IPS-11a (cell line): ENCODE measurements around the gene FAM229A.
"Not testable (repeated sequence)": the region's sequence is repeated elsewhere in the genome, so short reads cannot be mapped to it uniquely, and the experiment has no call there.

ENCODE experiments used
- H3K4me3 ChIP-seq: one replicate; pipeline ENCODE4 v1.5.1; 2013; ENCODE audit warnings: low read depth, low read length, control low read depth

FAM229A gene

DNA sequence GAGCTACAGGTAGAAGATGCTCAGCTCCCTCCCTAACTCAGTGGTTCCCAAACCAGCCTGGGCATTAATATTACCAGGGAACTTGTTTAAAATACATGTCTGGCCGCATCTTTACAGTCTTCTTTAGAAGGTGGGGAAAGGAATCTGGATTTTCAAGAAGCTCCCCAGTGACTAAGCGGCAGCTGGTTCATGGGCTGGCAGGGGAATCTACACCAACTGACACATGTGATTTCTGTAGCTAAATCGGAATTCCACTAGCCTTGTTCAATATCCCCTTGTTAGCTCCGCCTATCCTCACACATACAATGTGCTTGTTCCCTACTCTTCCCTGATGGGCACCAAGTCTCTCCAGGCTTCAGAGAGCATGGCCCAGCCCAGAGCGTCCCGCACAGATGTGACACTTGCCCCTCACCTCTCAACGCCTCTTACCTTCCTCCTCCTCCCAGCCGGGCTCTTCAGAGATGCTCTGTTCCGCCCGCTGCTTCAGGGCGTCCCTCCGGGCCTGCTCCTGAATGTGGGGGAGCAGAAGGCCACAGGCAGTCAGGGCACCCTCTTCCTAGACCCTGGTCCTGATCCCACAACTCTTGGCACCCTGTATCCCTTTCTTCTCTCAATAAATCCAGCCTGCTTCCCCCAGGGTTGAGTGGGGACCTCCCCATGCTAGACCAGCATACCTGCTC lies 15.4 kb upstream of the FAM229A start:
- no peak overlapping the region for H3K4me3 ChIP-seq

DNA sequence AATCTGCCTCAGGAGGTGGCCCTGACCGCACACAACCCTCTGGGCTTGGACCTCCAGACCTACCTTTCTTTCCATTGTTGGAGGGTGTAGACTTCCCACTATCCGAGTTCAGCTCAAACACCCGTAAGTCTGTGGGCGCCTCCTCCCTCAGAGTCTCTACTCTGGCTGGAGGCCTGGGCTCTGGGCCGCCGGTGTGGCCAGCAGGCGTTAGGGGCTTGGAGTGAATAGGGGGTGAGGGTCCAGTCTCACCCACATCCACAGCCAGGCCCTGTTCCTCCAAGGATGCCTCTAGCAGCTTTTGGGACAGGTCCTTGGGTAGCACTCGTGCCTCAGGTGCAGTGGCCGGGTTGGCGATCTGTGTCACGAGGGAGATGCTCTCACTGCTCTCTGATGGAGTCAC lies 13.9 kb upstream of the FAM229A start:
- no peak overlapping the region for H3K4me3 ChIP-seq

DNA sequence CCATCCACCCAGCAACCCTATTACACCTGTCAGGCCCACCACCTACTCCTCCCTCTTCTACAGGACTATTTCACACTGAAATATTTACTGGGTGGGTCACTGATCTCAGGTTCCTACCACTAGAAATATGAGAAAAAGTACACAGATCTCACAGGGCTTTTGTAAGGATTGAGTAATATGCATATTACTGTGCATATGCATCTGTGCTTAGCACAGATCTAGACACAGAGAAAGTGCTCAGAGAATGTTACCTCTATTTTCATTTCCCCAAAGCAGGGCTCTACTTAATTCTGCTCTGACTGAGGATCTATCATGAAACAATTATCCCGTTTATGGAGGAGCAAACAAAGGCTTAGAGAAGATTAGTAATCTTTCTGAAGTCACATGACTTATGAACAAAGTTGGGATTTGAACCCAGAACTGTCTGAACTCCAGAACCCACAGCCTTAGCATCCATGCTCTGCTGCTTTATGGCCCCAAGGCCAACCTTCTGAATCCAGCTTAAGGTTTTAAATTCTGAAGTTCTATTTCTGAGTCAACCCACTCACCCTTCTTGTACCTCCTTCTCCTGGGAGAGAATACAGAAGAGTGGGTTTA lies 11.8 kb upstream of the FAM229A start:
- no peak overlapping the region for H3K4me3 ChIP-seq

DNA sequence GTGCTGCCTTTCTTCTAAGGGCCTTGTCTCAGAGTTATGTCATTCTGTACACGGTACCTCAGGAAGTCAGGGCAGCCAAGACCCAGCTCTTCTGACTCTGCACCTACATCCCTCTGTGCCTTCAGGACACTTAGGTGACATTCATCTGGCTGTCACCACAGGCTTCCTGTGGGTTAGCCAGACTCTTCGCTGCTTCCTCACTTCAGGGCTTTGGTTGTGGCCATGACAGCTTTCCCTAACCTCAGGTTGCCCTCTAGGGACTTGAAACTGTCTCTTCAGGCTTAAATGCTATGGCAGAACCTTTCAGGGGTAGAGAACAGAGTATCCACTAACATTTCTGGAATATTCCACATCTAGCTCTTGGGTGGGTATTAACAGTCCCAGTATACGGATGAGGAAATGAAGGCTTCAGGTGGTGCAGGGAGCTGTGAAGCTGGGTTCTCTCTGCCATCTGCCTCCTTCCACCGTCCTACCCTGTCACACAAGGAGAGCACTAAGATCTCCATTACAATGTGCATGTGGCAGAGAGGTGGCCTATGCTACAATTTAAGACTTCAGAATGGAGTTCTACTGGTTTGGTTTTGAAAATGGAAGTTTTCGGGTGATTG lies 10.0 kb upstream of the FAM229A start:
- no peak overlapping the region for H3K4me3 ChIP-seq

DNA sequence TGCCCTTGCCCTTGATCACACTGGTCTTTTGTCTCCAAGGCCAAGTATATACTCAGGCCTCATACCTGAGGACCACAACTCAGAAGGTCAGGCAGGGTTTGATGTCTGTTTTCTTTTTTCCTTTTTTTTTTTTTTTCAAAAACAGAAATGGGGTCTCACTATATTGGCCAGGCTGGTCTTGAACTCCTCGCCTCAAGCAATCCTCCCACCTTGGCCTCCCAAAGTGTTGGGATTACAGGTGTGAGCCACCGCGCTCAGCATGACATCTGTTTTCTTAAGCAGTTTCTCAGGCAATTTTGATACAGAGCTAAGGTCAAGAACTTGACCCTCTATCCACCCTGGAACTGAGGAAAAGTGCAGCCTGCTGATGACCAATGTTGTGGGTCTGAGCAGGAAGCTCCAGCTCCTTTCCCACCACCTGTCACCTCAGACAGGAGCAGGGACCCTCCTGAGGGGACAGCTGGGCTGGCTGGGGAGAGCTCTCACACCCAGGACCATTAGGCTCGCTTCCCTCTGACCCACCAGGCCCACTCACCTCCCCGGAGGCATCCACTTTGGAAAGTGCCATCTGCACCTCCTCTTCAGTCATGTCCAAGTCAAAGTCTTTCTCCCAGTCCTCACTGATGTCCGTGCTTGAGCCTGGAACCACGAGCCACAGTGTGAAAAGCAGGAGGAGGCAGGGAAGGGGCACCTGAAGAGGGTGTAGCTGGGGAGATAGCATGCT lies 5.8 kb upstream of the FAM229A start:
- no peak overlapping the region for H3K4me3 ChIP-seq

DNA sequence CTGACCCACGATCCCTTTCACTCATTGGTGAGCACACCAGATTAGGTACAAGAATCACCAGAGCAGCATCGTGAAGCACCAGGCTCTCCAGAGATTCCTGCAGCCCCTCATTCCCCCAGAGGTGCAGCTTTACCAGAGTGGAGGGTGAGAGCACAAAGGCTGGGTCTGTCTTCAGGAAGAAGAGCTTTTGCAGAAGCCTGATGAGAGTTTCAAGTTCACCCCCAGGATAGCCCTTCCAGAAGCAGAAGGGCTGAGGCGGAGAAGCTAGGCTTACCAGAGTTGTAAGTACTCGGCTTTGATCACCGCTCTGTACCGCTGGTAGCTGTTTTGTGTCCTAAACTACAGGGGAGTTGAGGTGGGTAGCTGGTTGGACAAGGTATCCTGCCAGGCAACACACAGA lies 3.2 kb upstream of the FAM229A start:
- H3K4me3 ChIP-seq, result no peak overlapping the region

DNA sequence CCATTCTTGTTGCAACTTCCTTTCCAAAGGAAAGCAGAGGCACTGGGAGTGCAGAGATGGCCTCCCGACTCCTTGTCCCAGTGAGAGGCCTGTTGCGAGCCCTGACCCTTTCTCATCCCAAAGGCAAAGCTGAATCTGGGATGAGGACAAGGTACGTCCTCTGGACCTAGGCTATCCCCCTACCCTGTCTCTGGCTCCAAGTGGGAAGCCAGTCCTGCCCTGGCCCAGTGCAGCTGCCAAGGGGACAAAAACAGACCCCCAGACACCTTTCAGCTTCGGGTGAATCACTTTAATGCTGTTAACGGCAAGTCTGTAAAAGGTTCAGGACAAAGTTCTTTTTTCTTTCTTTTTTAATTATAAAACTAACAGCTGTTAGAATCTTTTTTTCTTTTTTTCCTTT lies 2.6 kb upstream of the FAM229A start:
- H3K4me3 ChIP-seq, result no peak overlapping the region

DNA sequence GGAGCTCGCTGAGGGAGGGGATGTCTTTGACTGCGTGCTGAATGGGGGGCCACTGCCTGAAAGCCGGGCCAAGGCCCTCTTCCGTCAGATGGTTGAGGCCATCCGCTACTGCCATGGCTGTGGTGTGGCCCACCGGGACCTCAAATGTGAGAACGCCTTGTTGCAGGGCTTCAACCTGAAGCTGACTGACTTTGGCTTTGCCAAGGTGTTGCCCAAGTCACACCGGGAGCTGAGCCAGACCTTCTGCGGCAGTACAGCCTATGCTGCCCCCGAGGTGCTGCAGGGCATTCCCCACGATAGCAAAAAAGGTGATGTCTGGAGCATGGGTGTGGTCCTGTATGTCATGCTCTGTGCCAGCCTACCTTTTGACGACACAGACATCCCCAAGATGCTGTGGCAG lies 1.4 kb upstream of the FAM229A start:
- no peak overlapping the region for H3K4me3 ChIP-seq

DNA sequence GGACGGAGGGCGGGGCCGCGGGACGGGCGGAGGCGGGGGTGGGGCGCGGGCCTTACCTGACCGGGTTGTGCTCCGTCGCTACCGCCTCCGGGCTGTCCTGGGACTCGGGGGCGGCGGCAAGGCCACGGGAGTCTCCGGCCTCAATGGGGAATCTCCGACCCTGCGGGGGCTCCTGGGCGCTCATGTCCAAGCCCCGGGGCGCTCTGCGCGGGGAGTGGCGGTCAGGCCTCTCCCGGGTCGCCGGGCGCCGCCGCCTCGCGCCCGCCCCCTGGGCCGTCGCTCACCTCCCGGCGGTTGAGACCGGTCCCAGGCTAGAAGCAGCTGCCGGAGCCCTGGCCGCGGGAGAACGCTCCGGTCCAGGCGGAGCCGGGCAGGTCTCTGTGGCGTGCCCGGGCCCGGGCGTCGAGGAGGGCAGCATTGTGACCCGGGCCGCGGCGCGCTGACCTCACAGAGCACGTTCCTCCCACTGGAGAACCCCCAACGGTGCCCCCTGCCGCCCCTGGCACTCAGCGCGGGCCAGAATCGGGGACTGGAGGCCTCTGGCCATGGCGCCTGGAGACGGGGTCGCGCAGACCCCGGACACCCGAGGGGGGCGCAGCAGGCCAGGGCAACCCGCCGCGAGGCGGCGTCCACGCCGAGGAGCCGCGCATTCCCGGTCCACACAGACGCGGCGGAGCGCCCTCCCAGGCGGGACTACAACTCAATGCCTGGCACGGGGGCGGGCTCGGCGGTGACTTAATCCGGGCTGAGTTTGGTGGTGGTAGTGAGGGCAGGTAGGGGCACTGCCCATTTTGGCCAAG lies 411 bp downstream of the FAM229A start:
- peak overlapping the region; percentile 24 for H3K4me3 ChIP-seq

DNA sequence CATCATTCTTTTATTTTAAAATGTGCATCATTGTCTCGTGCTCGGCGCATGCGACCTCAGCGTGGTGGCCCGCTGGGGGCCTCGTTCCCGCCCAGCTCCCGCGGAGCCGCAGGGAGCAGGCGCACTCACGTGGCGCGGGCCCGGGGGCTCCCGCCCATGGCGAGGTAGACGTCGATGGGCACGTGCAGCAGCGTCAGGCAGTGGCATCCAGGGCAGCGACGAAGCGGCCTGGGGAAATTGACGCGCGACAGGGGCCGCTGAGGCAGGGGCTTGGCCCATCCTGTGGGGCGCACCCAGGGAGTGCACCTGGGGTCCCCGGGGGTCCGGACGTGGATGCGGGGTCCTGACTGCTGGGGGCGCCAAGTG lies 994 bp downstream of the FAM229A start:
- no peak overlapping the region for H3K4me3 ChIP-seq

DNA sequence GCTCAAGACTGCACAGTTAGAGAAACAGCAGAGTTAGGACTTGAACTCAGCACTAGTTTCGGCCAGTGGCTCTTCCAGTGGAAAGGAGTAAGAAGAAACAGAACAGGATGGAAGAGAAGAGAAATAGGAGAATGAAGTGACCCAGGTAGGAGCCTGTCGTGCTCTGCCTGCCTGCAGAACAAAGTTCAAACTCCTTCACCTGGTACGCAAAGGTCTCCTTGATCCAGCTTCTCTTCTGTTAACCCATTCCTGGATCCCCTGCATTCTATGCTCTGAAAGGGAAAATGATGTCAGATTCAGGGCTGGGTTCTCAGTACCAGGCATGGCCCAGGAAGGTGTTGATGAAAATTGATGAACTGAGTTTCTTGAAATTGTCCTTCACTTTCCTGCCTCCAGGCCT lies 3.9 kb downstream of the FAM229A start:
- H3K4me3 ChIP-seq, result no peak overlapping the region

DNA sequence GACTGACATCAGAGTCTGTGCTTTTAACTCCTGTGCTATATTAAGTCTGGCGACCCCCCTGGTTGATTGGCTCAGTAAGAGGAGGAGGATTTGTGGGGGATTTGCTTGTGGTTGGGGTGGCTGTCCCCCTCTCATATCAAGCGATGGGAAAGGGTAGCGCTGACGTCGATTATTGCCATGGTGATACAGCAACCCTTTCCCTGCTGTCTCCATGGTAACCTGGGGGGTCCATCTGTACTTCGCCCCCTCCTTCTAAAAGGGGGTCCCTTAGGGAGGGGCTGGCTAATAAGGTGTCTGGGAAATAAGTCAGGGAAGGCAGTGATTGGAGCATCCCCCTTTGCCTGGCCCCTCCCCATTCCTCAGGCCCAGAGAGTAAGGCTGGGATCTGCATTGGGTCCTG lies 4.7 kb downstream of the FAM229A start:
- H3K4me3 ChIP-seq, result no peak overlapping the region

DNA sequence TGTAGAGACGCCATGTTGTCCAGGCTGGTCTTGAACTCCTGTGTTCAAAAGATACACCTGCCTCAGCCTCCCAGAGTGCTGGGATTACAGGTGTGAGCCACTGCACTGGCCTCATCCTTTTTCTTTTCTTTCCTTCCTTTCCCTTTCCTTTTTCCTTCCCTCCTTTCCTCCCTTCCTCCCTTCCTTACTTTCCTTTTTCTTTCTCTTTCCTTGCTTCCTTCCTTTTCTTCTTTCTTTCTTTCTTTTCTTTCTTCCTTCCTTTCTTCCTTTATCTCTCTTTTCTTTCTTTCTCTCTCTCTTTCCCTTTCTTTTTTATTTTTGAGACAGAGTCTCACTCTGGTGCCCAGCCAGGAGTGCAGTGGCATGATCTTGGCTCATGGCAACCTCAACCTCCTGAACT lies 5.8 kb downstream of the FAM229A start:
- no peak overlapping the region for H3K4me3 ChIP-seq

DNA sequence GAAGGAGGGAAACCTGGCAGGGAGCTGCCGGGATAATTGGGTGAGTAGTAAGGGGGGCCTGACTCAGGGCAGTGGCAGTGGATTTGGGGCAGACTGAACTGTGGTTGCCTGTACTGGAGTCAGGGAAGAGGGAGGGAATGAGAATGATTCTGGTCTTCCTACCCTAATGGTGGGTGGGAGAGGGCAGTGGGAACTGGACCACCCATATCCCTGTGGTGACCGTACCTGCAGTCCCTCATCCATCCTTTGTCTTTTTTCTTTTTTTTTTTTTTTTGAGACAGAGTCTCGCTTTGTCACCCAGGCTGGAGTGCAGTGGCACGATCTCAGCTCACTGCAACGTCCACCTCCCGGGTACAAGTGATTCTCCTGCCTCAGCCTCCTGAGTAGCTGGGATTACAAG lies 6.5 kb downstream of the FAM229A start:
- not testable (repeated sequence) for H3K4me3 ChIP-seq

DNA sequence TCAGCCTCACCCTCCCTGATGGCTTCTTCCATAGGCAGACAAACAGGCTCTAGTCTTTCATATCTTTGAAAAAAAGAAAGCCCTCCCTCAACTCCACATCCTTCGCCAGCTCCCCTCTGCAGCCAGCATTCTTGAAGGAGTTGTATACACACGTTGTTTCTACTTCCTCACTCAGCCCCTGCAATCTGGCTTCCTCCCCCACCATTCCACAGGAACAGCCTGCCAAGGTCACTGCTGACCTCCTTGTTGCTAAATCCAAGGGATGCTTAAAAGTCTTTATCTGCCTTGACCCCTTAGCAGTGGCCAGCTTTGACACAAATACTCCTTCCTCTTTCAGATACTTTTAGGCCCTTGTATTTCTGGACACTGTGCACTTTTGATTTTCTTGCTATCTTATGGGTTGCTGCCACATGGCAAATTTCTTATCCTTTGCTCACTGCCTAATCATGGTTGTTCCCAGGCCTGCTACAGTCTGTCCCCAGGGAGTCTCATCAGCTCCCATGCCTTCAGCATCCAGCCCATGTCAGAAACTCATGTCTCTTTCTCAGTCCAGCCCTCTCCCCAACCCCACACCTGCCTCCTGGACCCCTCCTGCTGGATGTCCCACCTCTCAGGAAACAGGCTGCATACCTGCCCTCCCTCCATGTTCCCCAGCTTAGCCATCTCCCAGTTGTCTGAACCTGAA lies 8.3 kb downstream of the FAM229A start:
- no peak overlapping the region for H3K4me3 ChIP-seq

DNA sequence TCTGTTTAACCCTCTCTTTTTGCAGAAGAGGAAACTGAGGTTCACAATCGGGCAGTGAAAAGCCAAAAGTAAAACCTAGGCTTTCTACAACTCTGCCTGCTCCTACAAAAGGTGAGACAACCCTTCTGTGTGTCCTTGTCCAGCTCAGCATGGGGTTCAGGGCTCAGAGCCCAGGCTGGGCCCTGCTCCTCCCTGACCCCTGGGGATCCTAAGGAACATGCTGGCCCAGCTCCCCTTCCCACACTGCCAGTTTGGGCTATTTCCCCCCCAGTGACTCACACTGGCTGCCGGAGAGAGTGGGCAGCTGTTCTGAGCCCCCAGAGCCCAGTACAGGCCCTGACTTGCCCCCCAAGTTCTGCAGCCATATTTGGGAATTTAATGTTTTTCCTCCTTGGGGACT lies 8.9 kb downstream of the FAM229A start:
- H3K4me3 ChIP-seq, result no peak overlapping the region

DNA sequence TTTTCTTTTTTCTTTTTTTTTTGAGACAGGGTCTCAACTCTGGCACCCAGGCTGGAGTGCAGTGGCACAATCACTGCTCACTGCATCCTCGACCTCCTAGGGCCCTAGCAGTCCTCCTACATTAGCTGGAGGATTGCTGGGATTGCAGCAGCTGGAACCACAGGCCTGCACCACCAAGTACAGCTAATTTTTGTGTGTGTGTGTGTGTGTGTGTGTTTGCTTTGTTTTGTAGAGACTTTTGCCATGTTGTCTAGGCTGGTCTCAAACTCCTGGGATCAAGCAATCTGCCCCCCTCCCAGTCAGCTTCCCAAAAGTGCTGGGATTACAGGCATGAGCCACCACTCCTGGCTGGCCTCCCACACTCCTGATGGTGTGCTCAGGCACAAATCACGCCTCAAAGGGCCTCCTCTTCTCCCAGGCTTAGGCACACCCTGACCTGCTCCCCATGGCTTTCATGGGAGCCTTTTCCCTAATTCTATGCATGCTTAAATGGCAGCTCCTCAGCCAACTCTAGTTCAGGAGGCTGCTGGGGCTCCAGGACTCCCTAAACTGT lies 9.4 kb downstream of the FAM229A start:
- no peak overlapping the region for H3K4me3 ChIP-seq

DNA sequence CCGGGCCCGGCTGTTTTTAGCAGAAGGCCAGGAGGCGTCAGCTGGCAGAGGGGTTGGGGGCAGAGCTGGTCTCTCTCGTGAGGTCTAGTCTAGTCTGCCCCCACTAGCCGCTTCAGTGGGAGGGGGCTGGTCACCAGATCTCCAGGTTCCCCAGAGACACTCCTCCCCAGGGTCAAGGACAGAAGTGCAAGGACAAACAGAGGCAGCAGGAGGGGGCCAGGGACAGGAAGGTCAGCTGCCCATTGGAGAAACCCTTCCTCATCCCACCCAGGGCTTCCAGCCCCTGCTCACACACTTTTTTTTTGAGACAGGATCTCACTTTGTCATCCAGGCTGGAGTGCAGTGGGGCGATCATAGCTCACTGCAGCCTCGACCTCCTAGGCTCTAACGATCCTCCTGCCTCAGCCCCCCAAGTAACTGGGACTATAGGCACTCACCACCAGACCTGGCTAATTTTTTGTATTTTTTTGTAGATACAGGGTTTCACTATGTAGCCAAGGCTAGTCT lies 10.0 kb downstream of the FAM229A start:
- no peak overlapping the region for H3K4me3 ChIP-seq

DNA sequence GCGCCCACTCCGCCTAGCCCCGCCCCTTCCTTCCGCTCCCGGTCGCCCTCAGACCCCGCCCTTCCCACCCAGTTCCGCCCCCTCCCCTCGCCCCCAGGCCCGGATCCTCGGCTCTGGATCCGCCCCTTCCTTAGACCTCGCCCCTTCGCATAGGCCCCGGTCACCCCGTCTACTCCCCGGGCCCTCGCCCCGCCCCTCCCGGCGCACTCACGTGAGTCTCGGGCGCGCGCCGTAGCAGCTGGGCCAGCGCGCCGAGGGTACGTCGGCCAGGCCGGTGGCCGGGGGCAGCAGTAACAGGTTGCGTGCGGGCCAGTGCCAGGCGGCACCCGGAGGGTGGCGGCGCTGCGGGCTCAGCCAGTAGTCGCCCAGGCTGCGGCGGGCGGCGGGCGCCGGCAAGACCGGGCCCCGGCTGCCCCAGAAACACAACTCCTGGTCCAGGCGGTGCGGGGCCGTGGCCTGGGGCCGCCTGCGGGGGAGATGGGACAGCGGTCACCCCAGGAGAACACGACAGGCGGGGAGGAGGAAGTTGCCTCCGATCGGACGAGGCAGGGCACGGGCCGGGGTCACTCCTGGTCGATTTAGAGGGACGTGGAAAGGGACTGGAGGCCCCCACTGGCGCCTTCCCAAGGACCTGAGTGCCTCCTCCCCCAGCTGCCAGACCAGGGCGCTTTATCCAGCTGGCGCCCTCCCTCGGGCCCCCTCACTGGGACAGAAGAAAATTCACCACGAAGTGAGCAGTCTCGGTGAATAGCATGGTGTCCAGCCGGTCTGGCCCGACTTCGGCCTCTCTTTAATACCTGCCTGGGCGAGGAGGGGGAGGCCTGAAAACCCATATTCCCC lies 10.7 kb downstream of the FAM229A start:
- H3K4me3 ChIP-seq, result peak overlapping the region; percentile 62
